Lower lobe of right lung (tissue), 2 donors: Measurements from ENCODE around the gene GYPE. TPM values are rescaled to one million over a fixed set of nuclear protein-coding genes. Genes with fewer than 3 reads are reported as not detected.
"Not testable (repeated sequence)": the region's sequence is repeated elsewhere in the genome, so short reads cannot be mapped to it uniquely, and the experiment has no call there.

Experiments used
- ATAC-seq, 2 donors: fragments of 200-7000 bp; cut with Tn5 transposase; one replicate each; pipeline ENCODE4 v1.9.1; 2020 to 2022; ENCODE audit warnings: mild to moderate bottlenecking in 2 of 2, moderate library complexity in 2 of 2
- DNase-seq: peaks from one replicate; pipeline ENCODE4 v3.0.0-alpha.2; 2020
- H3K27ac ChIP-seq: fragments of 200-600 bp; one replicate; pipeline ENCODE4 v1.8.0; 2022
- H3K27me3 ChIP-seq: fragments of 200-600 bp; one replicate; pipeline ENCODE4 v1.8.0; 2022; ENCODE audit warnings: low read depth
- H3K36me3 ChIP-seq: fragments of 200-600 bp; one replicate; pipeline ENCODE4 v1.8.0; 2022; ENCODE audit warnings: mild to moderate bottlenecking
- H3K4me1 ChIP-seq: fragments of 200-600 bp; one replicate; pipeline ENCODE4 v1.8.0; 2022
- H3K4me3 ChIP-seq: fragments of 200-600 bp; one replicate; pipeline ENCODE4 v1.8.0; 2022; ENCODE audit warnings: mild to moderate bottlenecking
- H3K9me3 ChIP-seq: fragments of 200-600 bp; one replicate; pipeline ENCODE4 v1.8.0; 2022
- CTCF ChIP-seq: fragments of 200-600 bp; IDR thresholded peaks from one replicate; pipeline ENCODE4 v1.8.0; 2022; ENCODE audit warnings: antibody characterized with exemption, mild to moderate bottlenecking
- intact Hi-C: fragments of 100-400 bp; cut with DNase I; formaldehyde crosslinking; loops from one replicate; pipeline ENCODE4 v1.11.0; 2022
- total RNA-seq: library from RNA; stranded (reverse); fragmentation: NEBNext Ultra II Directional; extraction: Animal tissue kit (Norgen Biotek cat#: 25700); gene quantifications from one replicate; pipeline ENCODE4 v1.2.1, GENCODE V29; 2021
- donor health status: DM: no; HTN: yes; CAD: no; lungs with severe emphysema.

GYPE gene
- total RNA-seq, 1 donor from 2014 or later: 2.5 TPM

GRCh38 chr4:143869925-143870324 is 35.4 kb downstream of the GYPE start:
- DNase-seq, H3K27me3 ChIP-seq, H3K4me3 ChIP-seq, H3K9me3 ChIP-seq, H3K36me3 ChIP-seq, H3K27ac ChIP-seq, intact Hi-C loops, H3K4me1 ChIP-seq, ATAC-seq: not testable (repeated sequence)

- H3K36me3 ChIP-seq, H3K4me1 ChIP-seq, ATAC-seq, H3K4me3 ChIP-seq, H3K27me3 ChIP-seq, H3K9me3 ChIP-seq, DNase-seq, H3K27ac ChIP-seq, intact Hi-C loops: not testable (repeated sequence)
Measured at GRCh38 chr4:143862716-143863115, 42.6 kb downstream of the GYPE start.

GRCh38 chr4:143858456-143858855 is 46.9 kb downstream of the GYPE start:
- Histone ChIP-seq H3K36me3 (no peaks in the 10 kb centered on the region), H3K4me3 (no peak overlapping the region), H3K4me1 (no peaks in the 10 kb centered on the region), H3K27ac (no peak overlapping the region), H3K9me3 (no peaks in the 10 kb centered on the region), H3K27me3 (no peaks in the 10 kb centered on the region)
- DNase-seq: no peak
- no peak for ATAC-seq
- no peak for TF ChIP-seq CTCF
- intact Hi-C loops: no loop called here

GRCh38 chr4:143857391-143858336 is 47.7 kb downstream of the GYPE start:
- DNase-seq, H3K4me1 ChIP-seq, H3K9me3 ChIP-seq, H3K4me3 ChIP-seq, H3K27me3 ChIP-seq, intact Hi-C loops, ATAC-seq, H3K27ac ChIP-seq, H3K36me3 ChIP-seq: not testable (repeated sequence)

- intact Hi-C loops, H3K4me3 ChIP-seq, H3K4me1 ChIP-seq, H3K9me3 ChIP-seq, ATAC-seq, DNase-seq, H3K36me3 ChIP-seq, H3K27me3 ChIP-seq, H3K27ac ChIP-seq: not testable (repeated sequence)
Measured at GRCh38 chr4:143856017-143856557, 49.3 kb downstream of the GYPE start.

GRCh38 chr4:143854645-143855044 is 50.7 kb downstream of the GYPE start:
- intact Hi-C loops, ATAC-seq, H3K9me3 ChIP-seq, H3K4me1 ChIP-seq, DNase-seq, H3K36me3 ChIP-seq, H3K27ac ChIP-seq, H3K4me3 ChIP-seq, H3K27me3 ChIP-seq: not testable (repeated sequence)

- H3K36me3 ChIP-seq, H3K9me3 ChIP-seq, H3K4me1 ChIP-seq, DNase-seq, H3K27me3 ChIP-seq, ATAC-seq, intact Hi-C loops, H3K4me3 ChIP-seq, H3K27ac ChIP-seq: not testable (repeated sequence)
Measured at GRCh38 chr4:143849296-143849695, 56.1 kb downstream of the GYPE start.

GRCh38 chr4:143843506-143843832 is 61.9 kb downstream of the GYPE start:
- ATAC-seq, H3K27ac ChIP-seq, intact Hi-C loops, H3K9me3 ChIP-seq, H3K4me1 ChIP-seq, DNase-seq, H3K4me3 ChIP-seq, H3K36me3 ChIP-seq, H3K27me3 ChIP-seq: not testable (repeated sequence)

- H3K27me3 ChIP-seq, H3K9me3 ChIP-seq, H3K27ac ChIP-seq, intact Hi-C loops, DNase-seq, ATAC-seq, H3K4me3 ChIP-seq, H3K4me1 ChIP-seq, H3K36me3 ChIP-seq: not testable (repeated sequence)
Measured at GRCh38 chr4:143842624-143843505, 62.5 kb downstream of the GYPE start.

- ATAC-seq, DNase-seq, H3K4me3 ChIP-seq, H3K36me3 ChIP-seq, H3K4me1 ChIP-seq, H3K9me3 ChIP-seq, H3K27ac ChIP-seq, intact Hi-C loops, H3K27me3 ChIP-seq: not testable (repeated sequence)
Measured at GRCh38 chr4:143839413-143839812, 65.9 kb downstream of the GYPE start.

- ATAC-seq, DNase-seq, intact Hi-C loops: not testable (repeated sequence)
Measured at GRCh38 chr4:143834196-143834595, 71.2 kb downstream of the GYPE start.

GRCh38 chr4:143833676-143834075 is 71.7 kb downstream of the GYPE start:
- DNase-seq, H3K9me3 ChIP-seq, H3K27me3 ChIP-seq, H3K4me3 ChIP-seq, ATAC-seq, H3K36me3 ChIP-seq, intact Hi-C loops, H3K27ac ChIP-seq, H3K4me1 ChIP-seq: not testable (repeated sequence)

More at GRCh38 chr4:143834196-143834595, 71.2 kb downstream of the GYPE start:
- not testable (repeated sequence) for H3K27ac ChIP-seq, H3K4me1 ChIP-seq, H3K4me3 ChIP-seq, H3K36me3 ChIP-seq, H3K9me3 ChIP-seq, H3K27me3 ChIP-seq
